ENCODE measurements around the gene S100PBP. TPM values are rescaled to one million over a fixed set of nuclear protein-coding genes. Genes with fewer than 3 reads are reported as not detected.

Gene S100PBP
- 10 to 100 TPM; 26.1 to 31.2 TPM for total RNA-seq

GRCh38 chr1:32817159-32817814 lies at the start of gene S100PBP, which contains the start of gene YARS1:
S100PBP (plus strand) TSS chr1:32817653; CDS start chr1:32826100, 8,447 bp downstream.
YARS1 (minus strand) TSS chr1:32817358; CDS start chr1:32817244, 114 bp downstream.
- intact Hi-C loops (cut with micrococcal nuclease): loop anchor here (1.0 to 10.0 kb wide), 9 partner anchors 18 to 882 kb away; partner anchors contain the start of genes AK2, LCK, PTP4A2 and RNF19B

GRCh38 chr1:32768110-32768850 lies 49.2 kb upstream of the S100PBP start:
- CTCF ChIA-PET: interaction anchor here (1.4 to 3.3 kb wide), 2 partner anchors 34 to 56 kb away, joined by 3 to 25 read pairs; no protein-coding TSS in a partner anchor
- H3K9me3 Mint-ChIP-seq: no peaks in the 10 kb centered on the region

More at GRCh38 chr1:32817159-32817814, at the start of gene S100PBP, which contains the start of gene YARS1:
- Mint-ChIP-seq H3K27ac (peak within 1 kb of the TSS; percentile 94), H3K4me1 (ENCODE audit: low read depth) (peaks cover 51% of the 10 kb centered on the region), H3K27me3 (ENCODE audit: low read depth) (no peaks in the 10 kb centered on the region), H3K4me3 (peak within 1 kb of the TSS; percentile 92), H3K36me3 (ENCODE audit: low read depth) (peaks cover 39% of the 10 kb centered on the region), H3K9me3 (no peaks in the 10 kb centered on the region)
- peak; percentile 100 for DNase-seq
- CTCF ChIA-PET: interaction anchor here (1.0 to 1.1 kb wide), 2 partner anchors 12 to 56 kb away, joined by 3 read pairs; no protein-coding TSS in a partner anchor

GRCh38 chr1:32769524-32770220 lies 47.8 kb upstream of the S100PBP start:
- intact Hi-C loops (cut with micrococcal nuclease): no loop called here
- peaks cover 3% of the 10 kb centered on the region for H3K4me1 Mint-ChIP-seq (ENCODE audit: low read depth)
- no peak overlapping the region for H3K27ac Mint-ChIP-seq
- no peaks in the 10 kb centered on the region for H3K9me3 Mint-ChIP-seq
- no peaks in the 10 kb centered on the region for H3K27me3 Mint-ChIP-seq (ENCODE audit: low read depth)
- CTCF ChIA-PET: interaction anchor here (0.6 to 3.3 kb wide), 4 partner anchors 36 to 660 kb away, joined by 3 to 25 read pairs (median 4); no protein-coding TSS in a partner anchor
- H3K36me3 Mint-ChIP-seq (ENCODE audit: low read depth): peaks cover 3% of the 10 kb centered on the region
- H3K4me3 Mint-ChIP-seq: no peak overlapping the region
- DNase-seq: no peak

More at GRCh38 chr1:32768110-32768850, 49.2 kb upstream of the S100PBP start:
- peaks cover 3% of the 10 kb centered on the region for H3K4me1 Mint-ChIP-seq (ENCODE audit: low read depth)
- no peak overlapping the region for H3K27ac Mint-ChIP-seq
- no peak overlapping the region for H3K4me3 Mint-ChIP-seq
- H3K36me3 Mint-ChIP-seq (ENCODE audit: low read depth): no peaks in the 10 kb centered on the region
- no peak for DNase-seq
- no peaks in the 10 kb centered on the region for H3K27me3 Mint-ChIP-seq (ENCODE audit: low read depth)
- intact Hi-C loops (cut with micrococcal nuclease): no loop called here

GRCh38 chr1:32770221-32770731 lies 47.2 kb upstream of the S100PBP start:
- no peaks in the 10 kb centered on the region for H3K9me3 Mint-ChIP-seq
- intact Hi-C loops (cut with micrococcal nuclease): no loop called here
- peaks cover 3% of the 10 kb centered on the region for H3K36me3 Mint-ChIP-seq (ENCODE audit: low read depth)

GRCh38 chr1:32770741-32771548 lies 46.5 kb upstream of the S100PBP start:
- peaks cover 10% of the 10 kb centered on the region for H3K4me1 Mint-ChIP-seq (ENCODE audit: low read depth)
- H3K4me3 Mint-ChIP-seq: no peak overlapping the region
- intact Hi-C loops (cut with micrococcal nuclease): no loop called here
- CTCF ChIA-PET: interaction anchor here (0.5 to 6.5 kb wide), 3 partner anchors 39 to 59 kb away, joined by 3 to 126 read pairs (median 25); no protein-coding TSS in a partner anchor
- no peak for DNase-seq
- H3K36me3 Mint-ChIP-seq (ENCODE audit: low read depth): peaks cover 8% of the 10 kb centered on the region
- H3K9me3 Mint-ChIP-seq: no peaks in the 10 kb centered on the region
- no peaks in the 10 kb centered on the region for H3K27me3 Mint-ChIP-seq (ENCODE audit: low read depth)
- no peak overlapping the region for H3K27ac Mint-ChIP-seq

More at GRCh38 chr1:32770221-32770731, 47.2 kb upstream of the S100PBP start:
- DNase-seq: no peak
- Mint-ChIP-seq H3K27me3 (ENCODE audit: low read depth) (no peaks in the 10 kb centered on the region), H3K27ac (no peak overlapping the region), H3K4me1 (ENCODE audit: low read depth) (peaks cover 6% of the 10 kb centered on the region), H3K4me3 (no peak overlapping the region)
- CTCF ChIA-PET: interaction anchor here (0.6 to 3.3 kb wide), 2 partner anchors 58 to 660 kb away, joined by 3 to 25 read pairs; no protein-coding TSS in a partner anchor

GRCh38 chr1:32771561-32772280 lies 45.7 kb upstream of the S100PBP start:
- peaks cover 8% of the 10 kb centered on the region for H3K36me3 Mint-ChIP-seq (ENCODE audit: low read depth)
- intact Hi-C loops (cut with micrococcal nuclease): loop anchor here (2.0 kb wide), 1 partner anchor 101 kb away; no protein-coding TSS in a partner anchor
- CTCF ChIA-PET: interaction anchor here (0.5 to 6.5 kb wide), 9 partner anchors 10 to 257 kb away, joined by 3 to 126 read pairs (median 4); no protein-coding TSS in a partner anchor
- H3K4me1 Mint-ChIP-seq (ENCODE audit: low read depth): peaks cover 10% of the 10 kb centered on the region
- no peaks in the 10 kb centered on the region for H3K27me3 Mint-ChIP-seq (ENCODE audit: low read depth)
- no peak overlapping the region for H3K4me3 Mint-ChIP-seq
- H3K9me3 Mint-ChIP-seq: no peaks in the 10 kb centered on the region
- no peak for DNase-seq
- H3K27ac Mint-ChIP-seq: no peak overlapping the region

- Mint-ChIP-seq H3K4me3 (no peak overlapping the region), H3K27me3 (ENCODE audit: low read depth) (no peaks in the 10 kb centered on the region), H3K27ac (no peak overlapping the region), H3K9me3 (no peaks in the 10 kb centered on the region), H3K4me1 (ENCODE audit: low read depth) (peaks cover 10% of the 10 kb centered on the region), H3K36me3 (ENCODE audit: low read depth) (peaks cover 8% of the 10 kb centered on the region)
- no peak for DNase-seq
- intact Hi-C loops (cut with micrococcal nuclease): loop anchor here (1.0 to 2.0 kb wide), 5 partner anchors 56 to 324 kb away; no protein-coding TSS in a partner anchor
- CTCF ChIA-PET: interaction anchor here (0.5 to 6.5 kb wide), 23 partner anchors 10 to 687 kb away, joined by 3 to 126 read pairs (median 4); no protein-coding TSS in a partner anchor
Observed at GRCh38 chr1:32772281-32773017, 45.0 kb upstream of the S100PBP start.

GRCh38 chr1:32773018-32773763 lies 44.3 kb upstream of the S100PBP start:
- DNase-seq: peak; percentile 86
- Mint-ChIP-seq H3K27me3 (ENCODE audit: low read depth) (no peaks in the 10 kb centered on the region), H3K9me3 (no peaks in the 10 kb centered on the region), H3K27ac (no peak overlapping the region), H3K36me3 (ENCODE audit: low read depth) (peaks cover 10% of the 10 kb centered on the region), H3K4me3 (no peak overlapping the region), H3K4me1 (ENCODE audit: low read depth) (peaks cover 10% of the 10 kb centered on the region)
- CTCF ChIA-PET: interaction anchor here (0.6 to 6.5 kb wide), 22 partner anchors 9 to 376 kb away, joined by 3 to 126 read pairs (median 4); no protein-coding TSS in a partner anchor
- intact Hi-C loops (cut with micrococcal nuclease): loop anchor here (1.0 to 2.0 kb wide), 5 partner anchors 57 to 325 kb away; no protein-coding TSS in a partner anchor

- intact Hi-C loops (cut with micrococcal nuclease): loop anchor here (1.0 to 2.0 kb wide), 5 partner anchors 58 to 326 kb away; no protein-coding TSS in a partner anchor
Observed at GRCh38 chr1:32773764-32774463, 43.5 kb upstream of the S100PBP start.

More at GRCh38 chr1:32773764-32774463, 43.5 kb upstream of the S100PBP start:
- peak overlapping the region; percentile 65 for H3K27ac Mint-ChIP-seq
- H3K4me3 Mint-ChIP-seq: no peak overlapping the region
- peaks cover 10% of the 10 kb centered on the region for H3K4me1 Mint-ChIP-seq (ENCODE audit: low read depth)
- H3K27me3 Mint-ChIP-seq (ENCODE audit: low read depth): no peaks in the 10 kb centered on the region
- no peak for DNase-seq
- peaks cover 15% of the 10 kb centered on the region for H3K36me3 Mint-ChIP-seq (ENCODE audit: low read depth)
- H3K9me3 Mint-ChIP-seq: no peaks in the 10 kb centered on the region
- CTCF ChIA-PET: interaction anchor here (0.7 to 6.5 kb wide), 13 partner anchors 8 to 256 kb away, joined by 3 to 126 read pairs (median 10); no protein-coding TSS in a partner anchor

All from activated naive CD4-positive, alpha-beta T cell treated with anti-CD3 and anti-CD28 coated beads for 36 hours (primary cell).